GM19372 (cell line): ENCODE results near the gene ANKS1B.
"Not testable (repeated sequence)": the region's sequence is repeated elsewhere in the genome, so short reads cannot be mapped to it uniquely, and the experiment has no call there.

Experiments used
- ATAC-seq: cut with Tn5 transposase; IDR thresholded peaks from one replicate; pipeline ENCODE4 v1.9.1; 2021; ENCODE audit warnings: mild to moderate bottlenecking, low read depth, moderate library complexity; ENCODE audit not compliant: unreplicated experiment

Gene ANKS1B

DNA sequence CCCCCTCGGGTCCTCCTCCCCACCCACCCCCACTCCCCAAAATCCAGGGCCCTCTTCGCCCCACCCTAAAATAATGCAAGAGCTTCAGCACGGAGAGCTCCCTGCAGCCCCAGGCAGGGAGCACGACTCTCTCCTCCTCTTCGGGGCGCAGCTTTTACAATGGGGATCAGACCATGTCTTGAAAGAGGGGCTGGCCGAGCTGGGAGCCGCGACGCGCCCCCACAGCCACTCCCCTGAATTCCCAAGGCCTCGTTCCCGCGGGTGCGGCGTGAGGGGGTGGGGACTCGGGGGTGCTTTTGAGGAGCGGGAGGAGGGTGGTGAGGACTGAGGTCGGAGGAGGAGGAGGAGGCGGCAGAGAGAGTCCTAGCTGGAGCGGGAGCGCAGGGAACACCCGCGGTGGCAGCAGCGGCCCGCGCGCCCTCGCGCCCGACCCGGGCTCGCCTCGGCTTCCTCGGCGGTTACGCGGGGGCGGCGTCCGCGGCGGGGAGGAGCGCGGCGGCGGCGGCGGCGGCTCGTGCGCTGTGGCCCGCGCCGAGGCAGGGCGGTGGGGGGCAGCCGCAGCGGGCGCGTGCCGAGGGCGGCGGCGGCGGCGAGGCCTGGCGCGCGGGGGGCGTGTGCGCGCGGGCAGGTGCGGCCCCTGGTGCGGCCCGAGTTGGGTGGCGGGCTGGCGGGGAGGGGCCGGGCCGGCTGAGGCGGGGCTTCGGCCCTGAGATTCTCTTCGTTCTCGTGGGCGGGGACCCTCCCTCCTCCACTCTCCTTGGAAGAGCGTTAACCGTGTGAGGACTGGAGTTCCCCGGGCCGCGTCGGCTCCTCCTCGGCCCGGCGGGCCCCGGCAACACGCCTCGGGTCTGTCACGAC, at the start of gene ANKS1B:
ANKS1B (minus strand) TSS at position 666 of the 858 bp plus-strand sequence. CDS start 699 bp downstream, outside the sequence.
- peak; percentile 69 for ATAC-seq

DNA sequence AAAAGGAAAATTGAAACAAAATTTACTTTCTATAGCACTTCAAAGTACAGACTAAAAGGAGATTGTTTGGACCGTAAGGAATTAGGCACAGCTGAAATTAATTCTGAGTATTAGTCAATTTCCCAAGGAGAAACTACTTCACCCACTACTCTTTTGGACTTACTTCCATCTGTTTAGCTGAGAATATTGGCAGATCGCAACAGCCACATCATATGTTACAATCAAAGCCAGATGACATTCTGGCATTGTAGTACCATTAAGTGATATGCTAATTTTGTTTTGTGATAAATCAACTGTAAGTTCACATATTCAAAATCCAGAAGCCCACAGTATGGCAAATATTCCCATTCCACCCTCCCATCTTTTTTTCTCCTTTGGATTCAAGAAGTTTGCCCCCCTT, 47.1 kb upstream of the ANKS1B start:
- ATAC-seq = no peak

DNA sequence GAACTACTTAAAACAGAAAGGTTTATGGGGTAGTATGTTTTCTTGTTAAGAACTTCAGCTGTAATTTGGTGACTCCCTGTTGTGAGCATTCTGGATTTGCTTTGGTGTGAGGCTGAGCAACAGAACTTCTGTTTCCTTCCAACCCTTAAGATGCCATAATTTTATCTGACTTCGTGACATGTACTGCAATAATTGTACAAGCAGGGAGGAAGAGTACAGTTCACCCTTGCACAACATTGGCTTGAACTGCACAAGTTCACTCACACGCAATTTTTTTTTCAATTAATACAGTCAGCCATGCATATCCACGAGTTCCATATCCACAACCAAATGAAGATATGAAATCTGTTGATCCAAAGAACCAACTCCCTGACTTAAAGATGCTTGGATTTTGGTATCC, 42.9 kb upstream of the ANKS1B start:
- no peak for ATAC-seq

DNA sequence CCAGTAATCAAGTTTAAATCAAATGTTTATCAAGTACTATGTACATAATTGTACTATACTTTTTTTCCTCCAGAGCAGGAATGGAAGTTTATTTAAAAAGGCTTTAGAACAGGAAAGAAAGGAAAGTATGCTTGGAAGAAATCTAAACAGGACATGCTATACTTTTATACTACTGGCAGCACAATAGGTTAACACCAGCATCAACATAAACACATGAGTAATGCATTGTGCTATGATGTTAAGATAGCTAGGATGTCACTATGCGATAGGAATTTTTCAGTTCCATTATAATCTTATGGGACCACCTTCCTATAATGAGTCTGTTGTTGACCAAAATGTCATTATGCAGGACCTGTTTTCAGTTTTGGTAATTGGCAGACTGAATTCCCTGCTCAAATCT, 41.5 kb upstream of the ANKS1B start:
- ATAC-seq = no peak

DNA sequence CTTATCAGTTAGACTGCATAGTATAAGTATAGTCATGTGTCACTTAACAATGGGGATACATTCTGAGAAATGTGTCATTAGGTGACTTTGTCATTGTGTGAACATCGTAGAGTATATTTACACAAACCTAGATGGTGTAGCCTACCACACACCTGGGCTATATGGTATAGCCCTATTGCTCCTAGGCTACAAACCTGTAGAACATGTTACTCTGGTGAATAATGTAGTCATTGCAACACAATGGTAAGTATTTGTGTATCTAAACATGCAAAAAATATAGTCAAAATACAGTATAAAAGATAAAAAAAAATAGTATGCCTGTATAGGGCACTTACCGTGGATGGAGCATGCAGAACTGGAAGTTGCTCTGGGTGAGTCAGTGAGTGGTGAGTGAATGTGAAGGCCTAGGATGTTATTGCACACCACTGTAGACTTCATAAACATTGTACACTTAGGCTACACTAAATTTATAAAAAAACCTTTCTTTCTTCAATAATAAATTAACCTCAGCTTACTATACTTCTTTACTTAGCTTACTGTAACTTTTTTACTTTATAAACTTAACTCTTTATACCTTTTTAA, 40.3 kb upstream of the ANKS1B start:
- no peak for ATAC-seq

DNA sequence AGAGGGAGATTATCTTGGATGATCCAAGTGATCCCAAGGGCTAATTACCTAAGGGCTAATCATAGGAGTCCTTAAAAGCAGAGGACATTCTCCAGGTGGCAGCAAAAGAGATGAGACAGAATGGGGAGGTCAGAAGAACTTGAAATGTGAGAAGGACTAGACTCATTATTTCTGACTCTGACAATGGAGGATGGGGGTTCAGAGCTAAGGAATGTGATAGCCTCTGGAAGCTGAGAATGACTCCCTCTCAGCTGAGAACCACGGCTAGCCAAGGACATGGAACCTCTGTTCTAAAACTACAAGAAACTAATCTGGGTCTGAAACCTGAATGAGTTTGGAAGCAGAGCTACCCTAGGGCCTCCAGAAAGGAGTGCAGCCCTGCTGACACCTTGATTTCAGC, 35.6 kb upstream of the ANKS1B start:
- no peak for ATAC-seq

DNA sequence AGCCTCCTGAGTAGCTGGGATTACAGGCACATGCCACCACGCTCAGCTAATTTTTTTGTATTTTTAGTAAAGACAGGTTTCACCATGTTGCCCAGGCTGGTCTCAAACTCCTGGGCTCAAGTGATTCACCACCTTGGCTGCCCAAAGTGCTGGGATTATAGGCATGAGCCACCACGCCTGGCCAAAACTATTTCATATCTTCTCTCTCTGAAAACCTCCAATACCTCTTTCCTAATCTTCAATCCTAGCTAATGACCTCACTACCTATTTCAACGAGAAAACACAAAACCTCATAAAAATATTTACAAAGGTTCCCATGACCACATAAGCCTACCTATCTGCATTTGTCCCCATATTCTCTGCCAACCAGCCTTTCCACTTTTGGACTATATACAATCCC, 32.3 kb upstream of the ANKS1B start:
- no peak for ATAC-seq

DNA sequence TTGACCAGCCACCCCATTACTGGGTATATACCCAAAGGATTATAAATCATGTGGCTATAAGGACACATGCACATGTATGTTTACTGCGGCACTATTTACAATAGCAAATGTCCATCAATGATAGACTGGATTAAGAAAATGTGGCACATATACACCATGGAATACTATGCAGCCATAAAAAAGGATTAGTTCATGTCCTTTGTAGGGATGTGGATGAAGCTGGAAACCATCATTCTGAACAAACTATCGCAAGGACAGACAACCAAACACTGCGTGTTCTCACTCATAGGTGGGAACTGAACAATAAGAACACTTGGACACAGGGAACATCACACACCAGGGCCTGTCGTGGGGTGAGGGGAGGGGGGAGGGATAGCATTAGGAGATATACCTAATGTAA, 31.6 kb upstream of the ANKS1B start:
- not testable (repeated sequence) for ATAC-seq

DNA sequence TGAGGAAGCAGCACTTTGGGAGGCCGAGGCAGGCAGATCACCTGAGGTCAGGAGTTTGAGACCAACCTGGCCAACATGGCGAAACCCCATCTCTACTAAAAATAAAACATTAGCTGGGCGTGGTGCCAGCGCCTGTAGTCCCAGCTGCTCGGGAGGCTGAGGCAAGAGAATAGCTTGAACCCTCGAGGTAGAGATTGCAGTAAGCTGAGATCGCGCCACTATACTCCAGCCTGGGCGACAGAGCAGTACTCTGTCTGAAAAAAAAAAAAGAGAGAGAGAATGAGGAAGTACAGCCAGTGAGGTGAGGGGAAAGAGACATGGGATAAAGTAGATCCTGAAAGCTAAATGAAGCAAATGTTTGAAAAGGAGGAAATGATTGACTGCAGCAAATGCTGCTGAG, 21.1 kb upstream of the ANKS1B start:
- not testable (repeated sequence) for ATAC-seq

DNA sequence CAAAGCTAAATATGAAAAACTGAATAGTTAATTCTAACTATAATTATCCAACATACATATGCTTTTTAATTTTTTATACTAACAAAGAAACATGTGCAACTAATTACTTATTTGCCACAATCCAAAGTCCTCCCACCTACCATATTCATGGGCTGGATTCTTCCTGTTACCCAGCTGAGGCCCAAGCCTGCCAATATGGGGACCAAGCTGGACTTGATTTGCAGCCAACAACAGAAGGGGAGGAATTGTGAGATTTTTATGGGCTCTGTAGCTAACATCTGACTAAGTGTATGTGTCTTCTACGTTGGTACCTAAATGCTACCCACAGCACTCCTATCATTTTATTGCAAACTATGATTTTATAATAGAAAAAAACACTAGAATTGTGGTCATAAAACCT, 13.1 kb upstream of the ANKS1B start:
- ATAC-seq = no peak

DNA sequence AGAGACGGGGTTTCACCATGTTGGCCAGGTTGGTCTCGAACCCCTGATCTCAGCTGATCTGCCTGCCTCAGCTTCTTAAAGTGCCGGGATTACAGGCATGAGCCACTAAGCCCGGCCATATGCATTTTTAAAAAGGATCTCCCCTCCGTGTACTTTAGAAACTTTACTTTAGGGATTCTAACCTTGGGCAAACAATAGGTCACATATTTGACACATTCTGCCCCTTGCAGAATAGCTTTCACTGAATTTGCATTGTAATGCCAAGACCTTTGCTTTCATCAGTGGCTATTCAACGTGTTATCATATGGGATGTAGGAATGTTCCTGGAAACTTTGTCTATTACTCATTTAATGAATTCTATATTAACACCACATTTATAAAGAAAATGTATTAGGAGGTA, 11.4 kb upstream of the ANKS1B start:
- ATAC-seq = no peak

DNA sequence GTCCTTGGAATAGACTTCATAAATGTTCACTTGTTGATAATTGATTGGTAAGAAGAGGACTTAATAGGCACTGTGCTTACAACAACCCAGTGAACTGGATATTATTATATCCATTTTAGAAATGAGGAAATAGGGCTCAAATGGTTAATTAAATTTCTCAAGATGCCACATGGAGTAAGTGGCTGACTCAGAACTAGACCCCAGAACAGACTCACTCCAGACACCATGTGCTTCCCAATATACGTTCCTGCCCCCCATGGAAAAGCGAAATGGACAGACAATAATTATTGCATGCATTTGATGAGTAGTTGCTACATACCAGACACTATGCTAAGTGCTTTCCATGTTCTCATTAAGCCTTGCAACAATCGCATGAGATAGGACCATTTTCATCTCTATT, 895 bp upstream of the ANKS1B start:
- ATAC-seq = no peak

DNA sequence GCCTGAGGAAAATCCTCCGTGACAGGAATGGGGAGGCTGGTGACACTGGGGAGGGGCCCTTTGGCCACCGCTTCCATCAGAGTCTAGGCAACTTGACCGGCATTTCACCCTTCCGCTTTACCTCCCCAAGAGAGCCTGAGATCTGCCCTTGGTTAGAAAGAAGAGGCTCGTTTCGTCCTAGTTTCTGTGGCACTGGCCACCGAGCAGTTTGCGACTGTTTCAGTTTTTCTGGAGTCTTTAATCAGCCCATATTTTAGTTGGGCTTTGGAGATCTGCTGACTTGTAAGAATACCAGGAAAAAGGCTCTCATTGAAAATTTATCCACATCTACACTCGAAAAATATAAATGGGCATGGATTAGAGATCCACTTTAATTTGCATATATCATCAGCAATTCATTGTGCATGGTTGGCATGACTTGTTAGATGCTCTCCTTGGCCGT, 414 bp upstream of the ANKS1B start:
- ATAC-seq = peak; percentile 40

DNA sequence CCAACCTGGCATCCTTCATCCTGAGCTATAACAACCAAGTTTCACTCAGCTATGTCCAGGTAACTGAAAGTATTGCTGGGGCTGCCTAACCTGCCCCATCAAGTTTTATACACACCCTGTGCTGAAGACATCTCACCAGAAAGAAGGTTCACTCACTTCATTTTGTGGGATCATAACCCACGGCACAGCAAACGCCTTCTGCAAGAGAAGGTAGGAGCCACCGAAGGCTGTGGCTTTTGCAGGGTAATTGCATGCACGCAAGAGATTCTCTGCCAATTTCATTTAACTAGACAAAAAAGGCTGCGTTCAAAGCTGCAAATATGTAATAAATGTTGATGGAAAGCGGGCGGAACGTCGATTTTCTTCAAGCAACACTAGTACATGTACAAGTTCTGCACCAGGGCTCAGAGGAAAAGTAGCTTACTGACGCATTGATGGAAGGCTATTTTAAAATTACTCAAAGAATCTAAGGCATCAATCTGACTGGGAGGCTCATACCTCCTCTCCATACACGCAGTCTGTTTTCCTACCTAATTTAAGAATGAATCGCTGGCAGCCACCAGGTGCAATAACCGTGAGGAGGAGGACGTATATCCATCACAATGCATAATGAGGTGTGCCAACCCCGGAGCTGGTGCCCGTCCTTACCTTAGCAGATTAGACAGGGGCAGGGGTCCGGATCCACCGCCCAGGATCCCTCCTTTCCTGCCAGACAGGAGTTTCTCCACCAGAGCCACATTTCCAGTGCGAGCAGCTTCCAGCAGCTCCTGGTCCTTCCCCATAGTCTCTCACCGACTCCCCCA, 1.1 kb downstream of the ANKS1B start:
- ATAC-seq = no peak

DNA sequence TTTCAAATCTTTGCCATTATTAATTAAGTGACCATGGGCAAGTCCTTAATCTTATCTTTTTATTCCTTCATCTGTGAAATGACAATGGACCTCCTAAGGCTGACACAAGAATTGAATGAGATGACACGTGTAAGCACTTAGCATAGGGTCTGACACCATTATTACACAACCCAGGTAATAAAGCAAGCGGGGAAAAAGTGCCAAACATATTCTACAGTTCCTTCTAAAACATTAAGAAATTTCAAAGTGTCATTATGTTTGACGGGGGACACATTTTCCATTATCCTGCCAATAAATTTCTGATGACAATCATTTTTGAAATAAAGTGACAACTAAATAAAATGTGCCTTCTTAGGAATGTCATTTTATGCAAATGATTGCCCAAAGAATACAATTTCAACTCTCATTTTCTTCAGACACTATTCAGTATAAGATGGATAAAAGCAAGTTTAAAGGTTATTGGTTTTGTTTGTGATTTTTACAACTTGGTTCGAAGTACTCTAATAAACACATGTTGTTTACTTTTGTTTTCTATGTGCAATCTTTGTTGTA, 3.0 kb downstream of the ANKS1B start:
- ATAC-seq = no peak

DNA sequence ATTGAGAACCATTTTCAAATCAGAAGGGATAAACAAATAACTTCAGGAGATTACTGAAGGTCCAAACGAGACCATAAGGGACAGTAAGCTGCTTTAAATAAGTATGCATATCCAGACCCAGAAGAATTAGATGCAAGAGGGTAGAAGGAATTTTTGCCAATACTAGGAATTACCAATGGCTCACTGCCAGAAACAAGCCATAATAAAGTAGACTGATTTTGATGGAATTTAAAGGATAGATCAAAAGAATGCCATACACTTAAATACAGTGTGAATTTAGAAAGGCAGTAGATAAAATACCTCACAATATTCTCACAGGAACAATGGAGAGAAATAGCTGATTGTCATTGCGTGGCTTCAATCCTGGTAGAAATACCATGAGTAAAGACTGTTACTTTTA, 5.3 kb downstream of the ANKS1B start:
- ATAC-seq = no peak

DNA sequence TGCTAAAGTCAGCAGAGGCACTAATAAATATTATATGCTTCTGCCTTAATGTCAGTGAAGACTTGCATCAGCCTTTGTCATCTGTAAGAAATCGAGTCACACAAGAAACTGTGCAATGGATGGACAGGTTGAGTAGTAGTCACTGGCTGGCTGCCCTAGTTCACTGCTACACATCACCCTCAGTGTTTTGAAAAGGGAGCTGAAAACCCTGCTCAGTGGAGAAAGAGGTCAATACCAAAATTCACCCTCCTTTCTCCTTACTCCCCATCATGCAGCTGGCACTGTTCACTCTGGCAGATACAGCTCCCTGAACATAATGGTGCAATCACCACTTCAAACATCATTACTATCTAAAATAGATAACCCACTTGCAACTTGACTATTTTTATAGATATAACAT, 6.6 kb downstream of the ANKS1B start:
- no peak for ATAC-seq

DNA sequence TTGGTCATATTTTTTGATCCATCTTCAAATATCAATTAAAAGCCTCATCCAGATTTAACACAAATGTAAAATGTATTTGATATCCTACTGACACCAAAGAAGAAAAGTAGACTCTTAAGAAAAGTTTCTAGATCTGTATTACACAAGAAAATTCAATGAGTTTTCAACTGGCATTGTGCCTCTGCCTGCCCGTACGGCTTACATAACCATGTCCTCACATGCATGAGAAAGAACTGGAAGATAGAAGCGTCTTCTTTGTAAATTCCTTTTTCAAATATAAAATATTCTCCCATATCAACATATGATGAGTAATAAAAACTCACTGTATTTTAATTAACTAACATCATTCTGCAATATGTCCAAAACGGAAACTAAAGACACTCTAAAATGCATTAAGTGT, 7.2 kb downstream of the ANKS1B start:
- ATAC-seq = no peak

DNA sequence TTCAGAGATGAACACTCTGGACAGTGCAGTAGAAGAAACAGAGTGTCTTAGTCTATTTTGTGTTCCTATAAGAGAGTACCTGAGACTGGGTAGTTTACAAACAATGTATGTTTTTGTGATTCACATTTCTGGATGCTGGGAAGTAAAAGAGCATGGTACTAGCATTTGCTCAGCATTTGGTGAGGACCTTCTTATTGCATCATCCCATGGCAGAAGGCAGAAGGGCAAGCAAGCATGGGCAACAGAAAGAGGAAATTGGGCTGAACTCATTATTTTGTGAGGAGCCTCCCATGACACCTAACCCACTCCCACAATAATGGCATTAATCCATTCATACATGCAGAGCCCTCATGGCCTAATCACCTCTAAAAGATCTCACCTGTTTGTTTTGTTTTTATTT, 8.0 kb downstream of the ANKS1B start:
- ATAC-seq = no peak

DNA sequence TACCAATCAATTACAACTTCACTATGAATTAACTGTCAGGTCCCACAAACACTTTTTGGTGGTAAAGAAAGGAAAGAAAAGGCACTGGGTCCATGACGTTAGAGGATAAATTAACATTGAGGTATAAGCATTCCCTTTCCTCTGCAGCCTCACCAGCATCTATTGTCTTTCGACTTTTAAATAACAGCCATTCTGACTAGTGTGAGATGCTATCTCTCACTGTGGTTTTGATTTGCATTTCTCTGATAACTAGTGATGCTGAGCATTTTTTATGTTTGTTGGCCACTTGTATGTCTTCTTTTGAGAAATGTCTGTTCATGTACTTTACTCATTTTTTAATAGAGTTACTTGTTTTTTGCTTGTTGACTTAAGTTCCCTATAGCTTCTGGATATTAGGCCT, 9.4 kb downstream of the ANKS1B start:
- ATAC-seq = no peak

DNA sequence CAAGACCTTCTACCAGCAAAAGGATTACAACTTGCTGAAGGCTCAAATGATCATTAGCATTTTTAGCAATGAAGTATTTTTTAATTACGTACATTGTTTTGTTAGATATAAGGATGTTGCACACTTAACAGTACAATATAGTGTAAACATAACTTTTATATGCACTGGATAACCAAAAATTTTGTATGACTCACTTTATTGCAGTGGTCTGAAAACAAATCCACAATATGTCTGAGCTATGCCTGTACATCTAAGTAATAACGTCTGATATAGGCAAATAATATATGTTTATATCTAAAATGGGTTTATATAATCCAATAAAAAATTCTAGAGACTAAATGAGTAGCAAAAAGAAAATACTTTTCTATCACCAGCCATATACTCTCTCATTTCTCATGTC, 10.6 kb downstream of the ANKS1B start:
- ATAC-seq = no peak
